Keratinocyte (primary cell): Measurements from ENCODE around the gene VGLL2.

Experiments
- EZH2 ChIP-seq: IDR thresholded peaks from one replicate; pipeline ENCODE4 v1.6.1; 2012; ENCODE audit warnings: inconsistent platforms, mild to moderate bottlenecking, low read length, moderate library complexity
- TF ChIP-seq, protein P1 (sequence below), 3 experiments: IDR thresholded peaks in 1 of 3; conservative IDR thresholded peaks in 1 of 3; optimal IDR thresholded peaks in 1 of 3; 2 replicates in 2 of 3; 3 replicates in 1 of 3; pipeline versions ENCODE3 to v1.5.1; 2011; ENCODE audit warnings: low read length in 3 of 3, mild to moderate bottlenecking in 3 of 3, moderate library complexity in 2 of 3, control low read depth in 1 of 3, inconsistent platforms in 1 of 3; ENCODE audit not compliant: insufficient read depth in 2 of 3; ENCODE audit errors: extremely low read depth in 1 of 3

DNA sequence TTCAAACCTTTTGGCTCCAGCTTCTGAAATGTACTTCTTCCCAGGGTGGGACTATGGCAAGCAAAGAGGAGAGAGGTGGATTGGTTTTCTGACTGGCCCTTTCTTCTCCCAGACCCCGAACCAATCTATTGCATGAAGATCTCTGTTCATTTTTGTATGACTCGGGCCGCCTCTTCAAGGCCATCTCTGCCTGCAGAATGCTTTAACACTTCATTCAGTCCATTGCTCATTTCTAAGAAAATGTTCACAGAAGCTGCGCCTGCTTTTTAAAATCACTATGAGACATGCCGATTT lies 1.6 kb downstream of the VGLL2 start:
- TF ChIP-seq, protein P1, sequence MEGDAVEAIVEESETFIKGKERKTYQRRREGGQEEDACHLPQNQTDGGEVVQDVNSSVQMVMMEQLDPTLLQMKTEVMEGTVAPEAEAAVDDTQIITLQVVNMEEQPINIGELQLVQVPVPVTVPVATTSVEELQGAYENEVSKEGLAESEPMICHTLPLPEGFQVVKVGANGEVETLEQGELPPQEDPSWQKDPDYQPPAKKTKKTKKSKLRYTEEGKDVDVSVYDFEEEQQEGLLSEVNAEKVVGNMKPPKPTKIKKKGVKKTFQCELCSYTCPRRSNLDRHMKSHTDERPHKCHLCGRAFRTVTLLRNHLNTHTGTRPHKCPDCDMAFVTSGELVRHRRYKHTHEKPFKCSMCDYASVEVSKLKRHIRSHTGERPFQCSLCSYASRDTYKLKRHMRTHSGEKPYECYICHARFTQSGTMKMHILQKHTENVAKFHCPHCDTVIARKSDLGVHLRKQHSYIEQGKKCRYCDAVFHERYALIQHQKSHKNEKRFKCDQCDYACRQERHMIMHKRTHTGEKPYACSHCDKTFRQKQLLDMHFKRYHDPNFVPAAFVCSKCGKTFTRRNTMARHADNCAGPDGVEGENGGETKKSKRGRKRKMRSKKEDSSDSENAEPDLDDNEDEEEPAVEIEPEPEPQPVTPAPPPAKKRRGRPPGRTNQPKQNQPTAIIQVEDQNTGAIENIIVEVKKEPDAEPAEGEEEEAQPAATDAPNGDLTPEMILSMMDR (optimal IDR thresholded peaks at IDR 0.05 in 1 of 3, IDR thresholded peaks at IDR 0.05 in 1 of 3, conservative IDR thresholded peaks at IDR 0.05 in 1 of 3; ENCODE audit: extremely low read depth in 1 of 3, insufficient read depth in 2 of 3, low read length in 3 of 3), result no peak
- peak; percentile 57 for TF ChIP-seq EZH2
